ENCODE measurements around the gene PDIA4.

DNA sequence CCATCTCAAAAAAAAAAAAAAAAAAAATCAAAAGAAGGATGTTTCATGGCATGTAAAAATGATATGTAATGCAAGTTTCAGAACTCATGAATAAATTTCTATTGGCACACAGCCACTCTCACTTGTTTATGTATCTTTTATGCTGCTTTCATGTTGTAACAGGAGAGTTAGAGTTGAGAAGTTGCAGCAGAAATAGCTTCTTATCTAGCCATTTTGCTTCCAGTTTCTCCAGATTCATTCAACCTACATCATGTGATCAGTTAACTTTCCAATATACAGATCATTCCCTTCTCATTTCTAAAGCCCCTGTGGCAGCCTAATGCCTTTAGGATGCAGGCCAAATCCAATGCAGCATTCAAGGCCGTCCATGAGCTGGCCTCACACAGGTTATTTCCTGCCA, 31.9 kb upstream of the PDIA4 start:
- TF ChIP-seq TAF1 (IDR thresholded peaks at IDR 0.05; ENCODE audit: low read depth, low read length) = no peak
- no peak for TF ChIP-seq POLR2A (IDR thresholded peaks at IDR 0.05; ENCODE audit: low read depth, low read length)
- TF ChIP-seq POLR2AphosphoS5 (IDR thresholded peaks at IDR 0.05; ENCODE audit: low read depth, low read length) = no peak
- TF ChIP-seq PAX5 (IDR thresholded peaks at IDR 0.05; ENCODE audit: insufficient read depth, low read length, severe bottlenecking) = no peak
- TF ChIP-seq POU2F2 (IDR thresholded peaks at IDR 0.05; ENCODE audit: low read depth, low read length) = no peak

Measured in GM12891 (cell line).